Right cardiac atrium (tissue), 5 donors: ENCODE data around the gene LGALS16. TPM values are rescaled to one million over a fixed set of nuclear protein-coding genes. Genes with fewer than 3 reads are reported as not detected.
"Not testable (repeated sequence)": the region's sequence is repeated elsewhere in the genome, so short reads cannot be mapped to it uniquely, and the experiment has no call there.

Experiments used
- ATAC-seq, 2 donors: fragments of 200-7000 bp; cut with Tn5 transposase; one replicate each; pipeline versions ENCODE4 v1.8.0 to v1.9.1; 2020; ENCODE audit warnings: moderate library complexity in 2 of 2, mild to moderate bottlenecking in 1 of 2
- DNase-seq, 3 donors: peaks; one replicate each; pipeline ENCODE4 v3.0.0-alpha.2; 2020
- H3K27ac ChIP-seq: one replicate; pipeline ENCODE4 v1.5.1; 2013; ENCODE audit warnings: mild to moderate bottlenecking, low read length, control low read depth, moderate library complexity
- H3K27me3 ChIP-seq: one replicate; pipeline ENCODE4 v1.6.1; 2013; ENCODE audit not compliant: control insufficient read depth, insufficient read depth
- H3K4me1 ChIP-seq: one replicate; pipeline ENCODE4 v1.6.1; 2013; ENCODE audit warnings: low read length; ENCODE audit not compliant: control insufficient read depth, insufficient read depth
- H3K4me3 ChIP-seq: one replicate; pipeline ENCODE4 v1.5.1; 2013; ENCODE audit warnings: low read length, control low read depth
- H3K9me3 ChIP-seq: one replicate; pipeline ENCODE4 v1.6.1; 2013; ENCODE audit warnings: low read length; ENCODE audit not compliant: control insufficient read depth
- WGBS: extraction: QIAGEN DNeasy Blood & Tissue Kit; methylation state at CpG from one replicate; pipeline ENCODE4 v1.1.7; 2013; 5-methylcytosine and 5-hydroxymethylcytosine counted together
- intact Hi-C, 4 donors: fragments of 100-400 bp; cut with DNase I; formaldehyde crosslinking; loops; one replicate each; pipeline versions ENCODE4 v1.11.0 to v1.14.0; 2022 to 2023
- long read RNA-seq, 4 donors: library from polyadenylated mRNA; unstranded; transcript quantifications; one replicate each; pipeline ENCODE4 v2.0.0, GENCODE V29; 2020 to 2021
- polyA plus RNA-seq: library from polyadenylated mRNA; stranded (reverse); fragments of 200-250 nt; gene quantifications from one replicate; pipeline ENCODE4 v1.2.3, GENCODE V29; 2013
- total RNA-seq, 4 donors: library from RNA; stranded (reverse); fragmentation: NEBNext Ultra II Directional; extraction: Animal tissue kit (Norgen Biotek cat#: 25700); gene quantifications; one replicate each; pipeline ENCODE4 v1.2.1, GENCODE V29; 2021
- donor health status: healthy with polysubstance abuse.
- donor health status: DM: no; HTN: yes; CAD: no.
- donor health status: DM: no; HTN: no; CAD: no.
- donor health status: DM: no; HTN: yes; CAD: no; lungs with severe emphysema.
- donor health status: DM: yes; HTN: yes; CAD: no.

LGALS16 gene, protein sequence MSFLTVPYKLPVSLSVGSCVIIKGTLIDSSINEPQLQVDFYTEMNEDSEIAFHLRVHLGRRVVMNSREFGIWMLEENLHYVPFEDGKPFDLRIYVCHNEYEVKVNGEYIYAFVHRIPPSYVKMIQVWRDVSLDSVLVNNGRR
- total RNA-seq (not detected), polyA plus RNA-seq (not detected)
- long read RNA-seq, donor 1: 0 reads
- long read RNA-seq, donor 2: 0 reads
- long read RNA-seq, donor 3: 0 reads
- long read RNA-seq, donor 4: 0 reads

DNA sequence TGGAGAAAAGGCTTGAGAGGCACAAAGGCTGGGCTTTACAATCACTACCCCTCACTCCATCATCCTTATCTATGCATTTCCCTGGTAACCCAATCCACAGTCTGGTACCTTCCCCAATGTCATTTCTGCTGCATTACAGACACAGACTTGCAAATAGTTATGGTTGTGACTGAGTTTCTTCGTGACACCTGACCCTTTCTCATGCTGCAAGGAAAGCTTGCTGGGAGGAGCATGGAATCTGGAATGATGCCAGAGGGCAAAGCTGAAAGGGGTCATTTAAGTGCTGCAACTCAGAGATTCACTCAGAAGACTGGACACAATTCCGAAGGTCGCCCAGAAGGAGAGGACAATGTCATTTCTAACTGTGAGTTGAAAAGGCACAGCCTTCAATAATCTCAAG is at the start of gene LGALS16:
Gene LGALS16 (plus strand): TSS at position 301 of the 400 bp plus-strand sequence. CDS start 49 bp downstream, at position 350.
- no peak within 1 kb of the TSS for H3K27ac ChIP-seq
- ATAC-seq (no peak), DNase-seq (no peak)
- no peak within 1 kb of the TSS for H3K4me3 ChIP-seq
- H3K4me1 ChIP-seq: no peaks in the 10 kb centered on the region
- 49% methylated on average over 3 of the region's 3 CpGs for WGBS
- H3K27me3 ChIP-seq: no peaks in the 10 kb centered on the region
- intact Hi-C loops: no loop called here
- no peaks in the 10 kb centered on the region for H3K9me3 ChIP-seq

DNA sequence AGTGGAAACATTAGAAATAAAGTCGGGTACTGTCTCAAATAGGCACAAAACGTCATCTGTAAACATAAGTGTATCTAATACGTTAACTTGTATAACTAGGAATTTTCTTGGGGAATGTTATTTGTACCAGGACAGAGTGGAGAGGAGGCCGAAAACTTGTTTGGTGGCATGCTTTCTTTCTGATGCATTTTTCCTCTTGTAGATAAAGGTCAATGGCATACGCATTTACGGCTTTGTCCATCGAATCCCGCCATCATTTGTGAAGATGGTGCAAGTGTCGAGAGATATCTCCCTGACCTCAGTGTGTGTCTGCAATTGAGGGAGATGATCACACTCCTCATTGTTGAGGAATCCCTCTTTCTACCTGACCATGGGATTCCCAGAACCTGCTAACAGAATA is 48.7 kb upstream of the LGALS16 start:
- no peak for ATAC-seq
- intact Hi-C loops: loop anchor here in 1 of 4 donors (10.0 kb wide), 1 partner anchor 1418 kb away; no protein-coding TSS in a partner anchor
- no peak overlapping the region for H3K27ac ChIP-seq
- no peaks in the 10 kb centered on the region for H3K27me3 ChIP-seq
- H3K4me3 ChIP-seq: no peak overlapping the region
- no peaks in the 10 kb centered on the region for H3K9me3 ChIP-seq
- 84% methylated on average over 9 of the region's 9 CpGs for WGBS
- DNase-seq: no peak
- H3K4me1 ChIP-seq: no peaks in the 10 kb centered on the region

DNA sequence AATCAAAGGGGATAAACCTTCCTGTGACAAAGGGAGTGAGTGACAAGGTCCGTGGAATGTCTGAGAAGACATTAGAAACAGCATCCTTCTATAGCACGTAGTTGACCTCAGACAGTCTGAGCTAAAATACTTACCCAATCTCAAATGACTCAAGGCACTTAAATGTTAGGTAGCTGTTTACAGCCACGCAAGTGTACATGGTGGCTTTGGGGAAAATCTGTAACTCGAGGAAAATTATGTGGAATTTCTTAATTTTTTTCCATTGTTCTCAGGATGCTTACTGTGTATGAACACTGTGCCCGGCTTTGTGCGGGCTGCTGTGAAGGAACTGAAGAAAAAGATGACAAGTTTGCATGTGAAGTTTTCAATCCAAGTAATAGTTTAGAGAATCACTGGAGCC is 48.2 kb upstream of the LGALS16 start:
- Histone ChIP-seq H3K27me3 (no peaks in the 10 kb centered on the region), H3K4me1 (no peaks in the 10 kb centered on the region), H3K4me3 (no peak overlapping the region), H3K9me3 (no peaks in the 10 kb centered on the region), H3K27ac (no peak overlapping the region)
- ATAC-seq (no peak), DNase-seq (no peak)
- intact Hi-C loops: loop anchor here in 1 of 4 donors (10.0 kb wide), 1 partner anchor 1417 kb away; no protein-coding TSS in a partner anchor
- WGBS: 64% methylated on average over 6 of the region's 6 CpGs

DNA sequence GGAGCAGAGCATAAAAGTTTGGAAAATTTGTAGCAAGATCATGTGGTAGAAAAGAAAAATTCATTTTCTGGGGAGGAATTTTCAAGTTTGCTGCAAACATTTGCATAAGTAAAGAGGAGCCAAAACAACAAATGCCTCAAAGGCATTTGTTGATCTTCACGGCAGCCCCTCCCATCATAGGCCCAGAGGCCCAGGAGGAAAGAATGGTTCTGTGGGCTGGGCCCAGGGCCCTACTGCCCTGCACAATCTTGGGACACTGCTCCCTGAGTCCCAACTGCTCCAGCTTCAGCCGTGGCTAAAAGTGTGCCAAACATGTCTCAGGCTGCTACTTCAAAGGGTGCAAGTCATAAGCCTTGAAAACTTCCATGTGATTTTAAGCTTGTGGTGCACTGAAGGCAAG is 42.1 kb upstream of the LGALS16 start:
- no peak overlapping the region for H3K4me3 ChIP-seq
- intact Hi-C loops: no loop called here
- WGBS: 58% methylated on average over 2 of the region's 2 CpGs

DNA sequence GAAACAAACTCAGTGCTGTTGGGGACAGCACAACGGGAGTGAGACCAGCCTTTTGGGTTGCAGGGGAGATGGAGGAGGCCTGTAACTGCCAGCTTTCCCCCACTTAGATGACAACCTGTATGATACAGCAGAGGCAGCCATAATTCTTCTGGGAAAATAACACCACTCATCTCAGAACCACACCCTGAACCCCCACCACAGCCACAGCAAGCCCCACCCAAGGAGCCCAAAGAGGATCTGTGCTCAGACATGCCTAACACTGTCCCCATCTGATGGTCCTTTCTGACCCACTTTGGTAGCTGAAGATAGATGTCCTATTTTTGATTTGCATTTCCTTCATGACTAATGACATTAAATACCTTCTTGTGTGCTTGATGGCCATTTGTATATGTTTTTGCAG is 38.0 kb upstream of the LGALS16 start:
- no peak for DNase-seq
- intact Hi-C loops: no loop called here
- H3K4me1 ChIP-seq: no peaks in the 10 kb centered on the region
- no peak for ATAC-seq
- no peaks in the 10 kb centered on the region for H3K27me3 ChIP-seq
- no peak overlapping the region for H3K27ac ChIP-seq
- 34% methylated on average over 1 of the region's 1 CpG for WGBS
- H3K9me3 ChIP-seq: peaks cover 2% of the 10 kb centered on the region
- H3K4me3 ChIP-seq: no peak overlapping the region

More for the DNA sequence above, 42.1 kb upstream of the LGALS16 start:
- H3K27me3 ChIP-seq: no peaks in the 10 kb centered on the region
- DNase-seq: no peak
- no peak overlapping the region for H3K27ac ChIP-seq
- ATAC-seq: no peak
- peaks cover 2% of the 10 kb centered on the region for H3K9me3 ChIP-seq
- no peaks in the 10 kb centered on the region for H3K4me1 ChIP-seq

DNA sequence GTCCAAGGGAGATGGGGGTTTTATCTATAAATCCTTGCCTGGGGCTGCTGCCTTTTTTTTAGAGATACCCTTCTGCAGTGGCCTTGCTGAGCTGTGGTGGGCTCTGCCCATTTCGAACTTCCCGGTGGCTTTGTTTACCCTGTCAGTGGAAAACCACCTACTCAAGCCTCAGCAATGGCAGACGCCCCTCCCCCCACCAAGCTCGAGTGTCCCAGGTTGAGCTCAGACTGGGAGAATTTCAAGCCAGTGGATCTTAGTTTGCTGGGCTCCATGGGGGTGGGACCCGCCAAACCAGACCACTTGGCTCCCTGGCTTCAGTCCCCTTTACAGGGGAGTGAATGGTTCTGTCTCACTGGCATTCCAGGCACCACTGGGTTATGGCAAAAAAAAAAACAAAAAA is 31.8 kb upstream of the LGALS16 start:
- no peak overlapping the region for H3K27ac ChIP-seq
- no peaks in the 10 kb centered on the region for H3K4me1 ChIP-seq
- no peak for ATAC-seq
- no peaks in the 10 kb centered on the region for H3K9me3 ChIP-seq
- WGBS: 27% methylated on average over 5 of the region's 5 CpGs
- no peak overlapping the region for H3K4me3 ChIP-seq
- no peak for DNase-seq
- intact Hi-C loops: no loop called here
- H3K27me3 ChIP-seq: no peaks in the 10 kb centered on the region

DNA sequence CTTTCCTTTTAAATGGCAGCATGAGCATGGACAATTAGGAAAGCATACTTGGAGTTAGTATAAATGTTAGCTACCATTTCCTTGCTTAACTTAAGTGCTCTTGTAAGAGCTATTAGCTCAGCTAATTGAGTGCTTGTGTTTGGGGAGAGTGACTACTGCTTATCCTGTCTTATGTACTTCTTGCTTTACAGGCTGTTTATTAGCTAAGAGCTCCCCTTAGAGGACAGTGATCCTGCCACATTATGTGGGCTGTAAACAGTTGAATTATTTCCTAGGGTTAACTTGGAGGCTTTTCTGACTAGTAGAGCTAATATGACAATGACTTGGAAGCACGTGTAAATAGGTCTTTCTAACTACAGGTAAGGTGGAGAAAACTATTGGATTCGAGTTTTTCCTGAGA is 28.1 kb upstream of the LGALS16 start:
- ATAC-seq, H3K4me1 ChIP-seq, H3K27me3 ChIP-seq, intact Hi-C loops, DNase-seq, H3K9me3 ChIP-seq, H3K27ac ChIP-seq, H3K4me3 ChIP-seq: not testable (repeated sequence)
- WGBS: 48% methylated on average over 2 of the region's 2 CpGs

DNA sequence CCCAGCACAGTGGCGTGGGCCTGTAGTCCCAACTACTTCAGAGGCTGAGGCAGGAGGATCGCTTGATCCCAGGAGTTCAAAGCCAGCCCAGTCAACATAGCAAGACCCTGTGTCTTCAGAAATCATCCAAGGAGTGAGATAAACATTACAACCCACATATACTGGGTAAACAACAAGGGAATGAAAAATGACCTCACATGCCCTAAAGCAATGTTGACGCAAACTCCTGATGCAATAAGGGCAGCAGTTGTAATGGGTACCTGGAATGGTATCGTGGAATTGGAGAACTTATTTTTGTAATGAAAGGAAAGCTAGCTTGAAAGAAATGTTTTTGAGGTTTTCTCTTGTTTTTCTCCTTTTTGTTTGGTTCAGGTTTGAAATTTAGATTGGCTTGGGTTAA is 24.5 kb upstream of the LGALS16 start:
- no peak overlapping the region for H3K4me3 ChIP-seq
- H3K27me3 ChIP-seq: no peaks in the 10 kb centered on the region
- no peaks in the 10 kb centered on the region for H3K9me3 ChIP-seq
- H3K4me1 ChIP-seq: no peaks in the 10 kb centered on the region
- WGBS: 72% methylated on average over 4 of the region's 4 CpGs
- no peak for DNase-seq
- intact Hi-C loops: no loop called here
- no peak for ATAC-seq
- H3K27ac ChIP-seq: no peak overlapping the region

DNA sequence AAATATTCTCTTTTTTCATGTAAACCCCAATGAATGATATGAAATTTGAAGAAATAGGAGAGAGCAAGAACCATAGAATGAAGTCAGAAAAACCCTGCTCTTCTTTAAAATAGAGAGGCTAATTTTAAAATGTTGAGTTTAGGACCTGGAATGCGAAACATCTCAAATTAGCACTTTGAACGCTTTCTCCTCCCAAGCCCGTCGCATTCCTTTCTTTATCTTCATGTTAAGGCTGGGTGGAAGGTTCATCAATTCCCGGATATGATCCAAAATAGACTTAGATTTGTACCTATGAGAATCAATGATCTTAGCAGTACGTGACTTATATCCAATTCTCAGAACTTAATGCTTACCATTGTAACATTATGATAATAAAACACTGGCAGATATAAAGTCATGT is 24.1 kb upstream of the LGALS16 start:
- H3K9me3 ChIP-seq: no peaks in the 10 kb centered on the region
- H3K4me1 ChIP-seq: no peaks in the 10 kb centered on the region
- intact Hi-C loops: no loop called here
- 49% methylated on average over 6 of the region's 6 CpGs for WGBS
- H3K27ac ChIP-seq: no peak overlapping the region
- DNase-seq (no peak), ATAC-seq (no peak)
- H3K27me3 ChIP-seq: no peaks in the 10 kb centered on the region
- no peak overlapping the region for H3K4me3 ChIP-seq

DNA sequence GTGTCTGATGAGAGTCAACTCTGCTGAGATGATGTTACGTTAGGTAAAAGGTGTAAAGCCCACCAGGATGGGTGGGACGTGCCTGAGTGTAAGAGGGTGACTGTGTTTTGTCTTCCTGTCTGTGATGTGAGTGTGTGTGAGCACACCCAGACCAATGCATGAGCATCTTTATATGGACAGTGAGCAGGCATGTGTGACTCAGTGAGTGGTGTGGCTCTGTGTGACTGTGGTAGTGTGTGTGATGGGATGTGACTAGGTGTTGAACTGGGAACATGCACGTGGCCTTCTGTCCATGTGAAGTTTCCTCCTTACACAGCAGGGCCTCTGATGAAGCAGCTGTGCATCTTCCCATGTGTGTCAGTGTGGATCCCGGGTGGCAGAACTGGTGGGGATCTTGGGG is 17.8 kb upstream of the LGALS16 start:
- Histone ChIP-seq H3K4me3 (no peak overlapping the region), H3K27me3 (no peaks in the 10 kb centered on the region), H3K9me3 (no peaks in the 10 kb centered on the region), H3K4me1 (no peaks in the 10 kb centered on the region), H3K27ac (no peak overlapping the region)
- intact Hi-C loops: no loop called here
- WGBS: 48% methylated on average over 4 of the region's 4 CpGs
- DNase-seq: no peak
- ATAC-seq: no peak

DNA sequence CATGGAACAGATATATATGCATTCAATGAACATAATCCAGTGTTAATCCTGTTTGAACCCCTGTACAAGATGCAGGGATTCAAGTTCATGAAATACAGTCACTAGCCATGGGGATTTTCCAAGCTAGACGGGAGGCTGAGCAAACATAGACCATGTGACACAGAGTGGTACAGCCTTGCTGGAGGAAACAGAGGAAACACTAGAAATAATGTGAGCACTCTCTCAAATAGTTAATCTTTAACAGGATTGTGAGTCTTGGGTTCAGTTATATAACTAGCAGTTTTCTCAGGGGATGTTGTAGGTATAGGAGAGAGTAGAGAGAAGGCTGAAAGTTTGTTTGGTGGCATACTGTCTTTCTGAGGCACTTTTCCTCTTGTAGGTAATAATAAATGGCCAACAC is 13.9 kb upstream of the LGALS16 start:
- intact Hi-C loops: no loop called here
- Histone ChIP-seq H3K4me1 (no peaks in the 10 kb centered on the region), H3K27ac (no peak overlapping the region), H3K4me3 (no peak overlapping the region), H3K27me3 (no peaks in the 10 kb centered on the region), H3K9me3 (no peaks in the 10 kb centered on the region)
- DNase-seq (no peak), ATAC-seq (no peak)
- WGBS: 34% methylated on average over 1 of the region's 1 CpG

DNA sequence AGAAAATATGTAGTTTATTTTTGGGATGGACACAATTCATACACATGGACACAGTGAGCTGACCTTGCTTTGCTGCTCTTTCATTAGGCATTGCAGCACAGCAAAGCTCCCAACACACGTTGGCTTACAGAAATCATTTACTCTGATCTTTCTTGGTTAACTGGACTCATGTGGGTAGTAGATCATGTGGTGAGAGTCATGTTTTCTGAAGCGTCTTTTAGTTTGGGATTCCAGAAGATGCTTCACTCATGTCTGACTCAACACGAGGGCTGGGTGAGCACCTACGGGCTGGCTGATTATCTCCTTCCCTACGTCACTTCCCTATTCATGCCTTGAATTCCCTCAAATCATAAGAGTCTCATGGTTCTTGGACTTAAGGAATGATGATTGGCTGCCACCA is 12.1 kb upstream of the LGALS16 start:
- intact Hi-C loops: no loop called here

More for the DNA sequence above, 12.1 kb upstream of the LGALS16 start:
- Histone ChIP-seq H3K27me3 (no peaks in the 10 kb centered on the region), H3K4me3 (no peak overlapping the region), H3K9me3 (no peaks in the 10 kb centered on the region), H3K27ac (no peak overlapping the region), H3K4me1 (no peaks in the 10 kb centered on the region)
- 56% methylated on average over 5 of the region's 5 CpGs for WGBS
- no peak for DNase-seq
- no peak for ATAC-seq
